Body of pancreas (tissue), 4 donors: ENCODE data around the gene CLOCK. TPM values are rescaled to one million over a fixed set of nuclear protein-coding genes. Genes with fewer than 3 reads are reported as not detected.

Experiments
- ATAC-seq: fragments of 150-250 bp; one replicate; pipeline ENCODE4 v1.9.1; 2016
- DNase-seq, 4 donors: peaks; one replicate each; pipeline ENCODE4 v3.0.0-alpha.2; 2019
- H3K27ac ChIP-seq, 4 donors: fragments of 200-600 bp; sonication (generic); 1 replicate in 3 of 4; 2 replicates in 1 of 4; pipeline versions ENCODE4 v1.5.1 to v1.6.1; 2016 to 2019; ENCODE audit warnings: mild to moderate bottlenecking in 1 of 4, mixed read lengths in 1 of 4, moderate library complexity in 1 of 4
- H3K27me3 ChIP-seq, 2 donors: fragments of 200-600 bp; sonication (generic); one replicate each; pipeline ENCODE4 v1.6.0; 2016; ENCODE audit warnings: mild to moderate bottlenecking in 1 of 2
- H3K36me3 ChIP-seq, 2 donors: fragments of 200-600 bp; sonication (generic); replicated peaks in 1 of 2; 2 replicates each; pipeline ENCODE4 v1.5.1; 2016; ENCODE audit warnings: low read depth in 2 of 2; ENCODE audit not compliant: insufficient read depth in 1 of 2
- H3K4me1 ChIP-seq: fragments of 200-600 bp; sonication (generic); one replicate; pipeline ENCODE4 v1.6.0; 2016
- H3K4me3 ChIP-seq, 2 donors: fragments of 200-600 bp; sonication (generic); 1 replicate in 1 of 2; 2 replicates in 1 of 2; pipeline ENCODE4 v1.5.1; 2016 to 2019
- H3K9me3 ChIP-seq, 3 donors: fragments of 200-600 bp; sonication (generic); 1 replicate in 2 of 3; 2 replicates in 1 of 3; pipeline ENCODE4 v1.5.1; 2016
- POLR2A ChIP-seq, 3 donors: fragments of 450-650 bp; IDR thresholded peaks; one replicate each; pipeline ENCODE4 v1.6.1; 2016; ENCODE audit warnings: antibody characterized with exemption in 3 of 3, mild to moderate bottlenecking in 2 of 3
- WGBS, 2 donors: methylation state at CpG; one replicate each; pipeline ENCODE4 v1.1.5; 2017; 5-methylcytosine and 5-hydroxymethylcytosine counted together
- intact Hi-C: fragments of 100-400 bp; cut with DNase I; formaldehyde crosslinking; loops from one replicate; pipeline ENCODE4 v1.15.1; 2023
- small RNA-seq: library from RNA; depleted of rRNA; stranded (forward); fragments of <200 nt; gene quantifications from one replicate; pipeline ENCODE3, GENCODE V24; 2016
- total RNA-seq, 2 donors: library from RNA; depleted of rRNA; stranded (reverse); fragments of >200 nt; gene quantifications; one replicate each; pipeline ENCODE4 v1.1.0, GENCODE V29; 2016
- TF ChIP-seq, protein P1 (sequence below), 7 experiments: fragments of 450-650 bp in 4 of 7; fragments of 200-600 bp in 3 of 7; sonication (generic) in 3 of 7; IDR thresholded peaks; one replicate each; pipeline ENCODE4 v1.5.1; 2016 to 2019; ENCODE audit warnings: antibody characterized with exemption in 7 of 7

Gene CLOCK
- total RNA-seq, 2 donors from 2014 or later, result 6.3 to 13.7 TPM

DNA sequence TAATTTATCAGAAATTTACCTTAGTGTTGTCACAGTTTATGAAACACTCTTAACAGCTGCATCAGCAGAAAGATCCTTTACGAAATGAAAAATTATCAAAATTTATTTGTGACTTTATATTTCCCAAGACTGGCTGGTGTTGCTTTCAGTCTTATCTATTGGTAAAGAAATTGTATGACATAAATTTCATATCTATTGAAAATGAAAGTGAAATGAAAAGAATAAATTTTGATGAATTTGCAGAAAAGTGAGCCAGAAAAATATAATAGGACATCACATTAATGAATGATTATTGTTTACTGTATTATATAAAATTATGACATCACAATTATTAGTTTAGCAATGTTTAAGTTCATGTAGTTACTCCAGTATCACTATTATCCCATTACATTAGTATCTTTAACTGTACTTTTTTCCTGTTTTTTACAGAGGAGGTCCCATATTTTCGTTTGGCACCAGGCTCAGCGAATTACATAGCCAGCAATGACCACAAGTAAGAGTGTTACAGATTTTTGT lies 164.2 kb downstream of the CLOCK start:
- intact Hi-C loops, result no loop called here
- no peak for TF ChIP-seq POLR2A (IDR thresholded peaks at IDR 0.05)
- TF ChIP-seq, protein P1, sequence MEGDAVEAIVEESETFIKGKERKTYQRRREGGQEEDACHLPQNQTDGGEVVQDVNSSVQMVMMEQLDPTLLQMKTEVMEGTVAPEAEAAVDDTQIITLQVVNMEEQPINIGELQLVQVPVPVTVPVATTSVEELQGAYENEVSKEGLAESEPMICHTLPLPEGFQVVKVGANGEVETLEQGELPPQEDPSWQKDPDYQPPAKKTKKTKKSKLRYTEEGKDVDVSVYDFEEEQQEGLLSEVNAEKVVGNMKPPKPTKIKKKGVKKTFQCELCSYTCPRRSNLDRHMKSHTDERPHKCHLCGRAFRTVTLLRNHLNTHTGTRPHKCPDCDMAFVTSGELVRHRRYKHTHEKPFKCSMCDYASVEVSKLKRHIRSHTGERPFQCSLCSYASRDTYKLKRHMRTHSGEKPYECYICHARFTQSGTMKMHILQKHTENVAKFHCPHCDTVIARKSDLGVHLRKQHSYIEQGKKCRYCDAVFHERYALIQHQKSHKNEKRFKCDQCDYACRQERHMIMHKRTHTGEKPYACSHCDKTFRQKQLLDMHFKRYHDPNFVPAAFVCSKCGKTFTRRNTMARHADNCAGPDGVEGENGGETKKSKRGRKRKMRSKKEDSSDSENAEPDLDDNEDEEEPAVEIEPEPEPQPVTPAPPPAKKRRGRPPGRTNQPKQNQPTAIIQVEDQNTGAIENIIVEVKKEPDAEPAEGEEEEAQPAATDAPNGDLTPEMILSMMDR (IDR thresholded peaks at IDR 0.05), result no peak
- H3K9me3 ChIP-seq, result no peaks in the 10 kb centered on the region
- H3K27me3 ChIP-seq, result no peaks in the 10 kb centered on the region
- DNase-seq, result no peak
- no peak for ATAC-seq
- peaks cover 37% of the 10 kb centered on the region for H3K4me1 ChIP-seq
- H3K27ac ChIP-seq, result no peak overlapping the region
- 81 to 86% methylated on average over 3 of the region's 3 CpGs for WGBS, 2 donors
- H3K4me3 ChIP-seq, result no peak overlapping the region
- H3K36me3 ChIP-seq, result no peaks in the 10 kb centered on the region

DNA sequence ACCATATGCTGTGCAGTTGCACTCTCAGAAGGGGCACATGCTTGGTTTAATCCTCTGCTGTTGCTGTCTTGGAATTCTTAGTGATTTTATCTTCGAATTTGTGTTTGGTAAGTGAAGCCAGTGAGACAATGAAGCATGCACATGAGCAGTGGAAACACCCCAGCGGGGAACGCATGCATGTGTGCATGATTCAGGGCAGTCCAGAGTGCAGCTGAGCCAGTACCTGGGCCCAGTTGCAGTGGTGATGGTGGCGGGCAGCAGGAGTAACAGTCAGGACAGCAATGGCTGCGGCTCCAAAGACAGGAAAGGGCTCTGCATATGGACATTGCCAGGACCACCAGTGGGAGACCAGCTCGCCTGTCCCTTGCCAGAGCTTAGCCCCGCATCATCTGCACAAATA lies 165.2 kb downstream of the CLOCK start:
- H3K27ac ChIP-seq, result no peak overlapping the region
- no peaks in the 10 kb centered on the region for H3K27me3 ChIP-seq
- DNase-seq (no peak), ATAC-seq (no peak)
- H3K4me1 ChIP-seq, result peaks cover 26% of the 10 kb centered on the region
- no peak for TF ChIP-seq POLR2A (IDR thresholded peaks at IDR 0.05)
- TF ChIP-seq, protein P1 (IDR thresholded peaks at IDR 0.05), result no peak
- no peaks in the 10 kb centered on the region for H3K36me3 ChIP-seq
- H3K9me3 ChIP-seq, result no peaks in the 10 kb centered on the region
- 89 to 93% methylated on average over 7 of the region's 7 CpGs for WGBS, 2 donors
- intact Hi-C loops, result no loop called here
- H3K4me3 ChIP-seq, result no peak overlapping the region

DNA sequence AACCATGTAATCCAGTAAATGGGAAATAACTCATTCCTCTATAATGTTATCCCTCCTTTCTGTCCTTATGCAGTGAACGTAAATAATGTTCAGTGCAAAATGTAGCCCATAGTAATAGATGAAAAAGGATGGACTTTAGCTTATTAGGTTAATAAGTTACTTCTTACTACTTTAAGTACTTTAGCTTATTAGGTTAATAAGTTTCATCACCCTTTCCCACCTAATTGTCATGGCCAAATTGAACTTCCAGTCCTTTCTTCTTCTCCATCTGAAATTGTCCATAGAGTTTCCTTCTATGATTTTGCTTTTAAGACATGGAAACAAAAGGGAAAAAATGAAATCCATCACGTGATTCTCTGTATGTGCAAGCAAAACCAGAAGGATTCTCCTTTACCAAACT lies 166.1 kb downstream of the CLOCK start:
- Histone ChIP-seq H3K27ac (no peak overlapping the region), H3K9me3 (no peaks in the 10 kb centered on the region), H3K4me1 (peaks cover 17% of the 10 kb centered on the region), H3K27me3 (no peaks in the 10 kb centered on the region), H3K36me3 (no peaks in the 10 kb centered on the region), H3K4me3 (no peak overlapping the region)
- no peak for TF ChIP-seq POLR2A (IDR thresholded peaks at IDR 0.05)
- TF ChIP-seq, protein P1 (IDR thresholded peaks at IDR 0.05), result no peak
- ATAC-seq, result no peak
- no peak for DNase-seq
- WGBS, 2 donors, result 87 to 89% methylated on average over 2 of the region's 2 CpGs
- intact Hi-C loops, result no loop called here

DNA sequence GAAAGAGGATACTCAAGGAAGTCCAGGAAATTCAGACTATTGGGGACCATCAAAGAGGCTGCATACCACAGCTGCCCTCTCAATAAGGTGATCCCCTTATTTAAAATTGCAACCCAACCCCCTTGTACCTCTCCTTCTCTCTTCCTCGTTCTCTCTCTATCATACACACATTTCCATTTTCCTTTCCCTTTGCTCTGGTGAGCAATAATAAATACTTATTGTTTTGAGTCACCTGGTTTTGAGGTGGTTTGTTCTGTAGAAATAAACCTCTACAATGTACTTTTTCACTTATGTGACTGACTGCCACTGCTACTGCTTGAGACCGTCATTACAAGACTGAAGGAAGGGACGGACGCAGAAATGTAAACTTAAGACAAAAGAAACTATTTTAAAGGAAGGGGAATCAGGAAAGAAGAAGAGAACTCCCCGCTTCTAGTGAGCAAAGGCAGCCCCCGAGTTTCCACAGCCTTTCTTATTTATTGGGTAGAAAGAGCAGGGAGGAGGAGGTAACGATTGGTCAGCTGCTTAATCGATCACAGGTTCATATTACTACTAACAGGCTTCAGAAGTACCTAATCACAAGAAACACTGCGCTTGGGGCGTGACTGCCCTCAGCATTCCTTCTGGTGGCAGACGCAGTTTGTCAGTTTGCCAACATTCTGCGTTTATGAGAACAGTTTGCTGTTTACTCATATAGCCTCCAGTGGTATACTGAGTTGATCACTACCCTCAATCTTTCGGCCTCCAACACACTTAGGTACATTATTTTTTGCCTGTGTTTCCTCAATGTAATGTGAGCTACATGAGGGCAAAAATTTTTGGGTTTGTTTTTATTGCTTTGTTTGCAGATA lies 167.9 kb downstream of the CLOCK start:
- intact Hi-C loops, result no loop called here
- Histone ChIP-seq H3K27me3 (no peaks in the 10 kb centered on the region), H3K9me3 (no peaks in the 10 kb centered on the region), H3K4me3 (no peak overlapping the region), H3K36me3 (no peaks in the 10 kb centered on the region), H3K27ac (peak overlapping the region in 1 of 4 donors; percentile 62), H3K4me1 (peaks cover 7% of the 10 kb centered on the region)
- TF ChIP-seq POLR2A (IDR thresholded peaks at IDR 0.05), result no peak
- TF ChIP-seq, protein P1 (IDR thresholded peaks at IDR 0.05), result no peak
- ATAC-seq (peak; percentile 56), DNase-seq (peak; percentile 70 to 80 (median 76))
- 32 to 38% methylated on average over 13 of the region's 13 CpGs for WGBS, 2 donors

Small RNAs within 50 kb of the gene (small RNA-seq; reads per million reads assigned to genes)
- not detected for gene RF00019

Other genes with a start within 250 kb of the CLOCK start
- gene SRD5A3, start 200.7 kb downstream of the CLOCK start, total RNA-seq, result 10 to 100 TPM in 1 of 2 donors, 1 to 10 TPM in 1; 6.7 to 11.5 TPM
- gene TMEM165, start 151.0 kb downstream of the CLOCK start, total RNA-seq, result 100 to 1,000 TPM in 1 of 2 donors, 10 to 100 TPM in 1; 90.5 to 308 TPM
- gene PDCL2, start 45.3 kb upstream of the CLOCK start, total RNA-seq, result not detected
- not detected for gene NMU, start 89.4 kb upstream of the CLOCK start, total RNA-seq